A673 (cell line): ENCODE results near the gene MON1A. TPM values are rescaled to one million over a fixed set of nuclear protein-coding genes. Genes with fewer than 3 reads are reported as not detected.

Experiments used
- BruUV-seq: library from RNA; stranded (reverse); fragments of 400-500 nt; replicated peaks from 2 replicates; lab custom pipeline; 2021; lab: Mats Ljungman, UMichigan
- CTCF ChIA-PET: fragments of 300-600 bp; sonication (Branson Sonifier 250); formaldehyde crosslinking; loops from one replicate; lab custom pipeline; 2022; ENCODE audit warnings: antibody characterized with exemption; lab: Charles Lee
- POLR2A ChIA-PET: fragments of 300-600 bp; sonication (Branson Sonifier 250); formaldehyde crosslinking; loops from one replicate; lab custom pipeline; 2022; ENCODE audit warnings: antibody characterized with exemption; ENCODE audit not compliant: low non-redundant PET; lab: Charles Lee
- DNase-seq: peaks from one replicate; pipeline ENCODE4 v3.0.0-alpha.2; 2015; ENCODE audit warnings: low spot score
- H3K27ac ChIP-seq: fragments of 200-600 bp; sonication (generic); 2 replicates; pipeline ENCODE4 v1.5.1; 2016; ENCODE audit warnings: mixed run types, low read depth, mild to moderate bottlenecking, mixed read lengths, antibody characterized with exemption, low read length; ENCODE audit not compliant: poor library complexity, severe bottlenecking
- H3K27me3 ChIP-seq: fragments of 200-600 bp; sonication (generic); replicated peaks from 2 replicates; pipeline ENCODE4 v1.6.1; 2017; ENCODE audit warnings: mixed run types, low read depth, mild to moderate bottlenecking, mixed read lengths, antibody characterized with exemption, low read length; ENCODE audit not compliant: insufficient read depth, poor library complexity
- H3K36me3 ChIP-seq: fragments of 200-600 bp; sonication (generic); 2 replicates; pipeline ENCODE4 v1.6.1; 2016; ENCODE audit warnings: mixed run types, mild to moderate bottlenecking, mixed read lengths, antibody characterized with exemption, low read length; ENCODE audit not compliant: insufficient read depth, poor library complexity, severe bottlenecking
- H3K4me1 ChIP-seq: fragments of 200-600 bp; sonication (generic); 2 replicates; pipeline ENCODE4 v1.6.1; 2017; ENCODE audit warnings: mixed run types, mild to moderate bottlenecking, mixed read lengths, antibody characterized with exemption, low read length; ENCODE audit not compliant: insufficient read depth, poor library complexity, severe bottlenecking
- H3K4me3 ChIP-seq: fragments of 200-600 bp; sonication (generic); 2 replicates; pipeline ENCODE4 v1.5.1; 2016; ENCODE audit warnings: low read depth, mixed run types, mild to moderate bottlenecking, mixed read lengths, low read length; ENCODE audit not compliant: poor library complexity, severe bottlenecking
- H3K9me3 ChIP-seq: fragments of 200-600 bp; sonication (generic); 2 replicates; pipeline ENCODE4 v1.6.1; 2016; ENCODE audit warnings: mixed run types, low read depth, mild to moderate bottlenecking, mixed read lengths, antibody characterized with exemption, low read length; ENCODE audit not compliant: poor library complexity, severe bottlenecking
- CTCF ChIP-seq: fragments of 300-800, 200-600 bp; sonication (generic); conservative IDR thresholded peaks from 2 replicates; pipeline ENCODE4 v1.5.1; 2017; ENCODE audit warnings: low read depth, mild to moderate bottlenecking, antibody characterized with exemption, low read length, moderate library complexity, mixed read lengths
- EZH2 ChIP-seq: fragments of 200-600 bp; sonication (generic); IDR thresholded peaks from 2 replicates; pipeline ENCODE4 v1.6.1; 2017; ENCODE audit warnings: borderline replicate concordance, low read depth, mild to moderate bottlenecking, mixed read lengths, antibody characterized with exemption, low read length; ENCODE audit not compliant: poor library complexity, severe bottlenecking
- intact Hi-C: fragments of 100-400 bp; cut with micrococcal nuclease; formaldehyde crosslinking; loops from one replicate; pipeline ENCODE4 v1.10.0; 2022; ENCODE audit not compliant: unreplicated experiment
- total RNA-seq: library from RNA; stranded (reverse); gene quantifications from 2 replicates; pipeline ENCODE4 v1.2.3, GENCODE V29; 2021

MON1A gene
- total RNA-seq, 1 experiment from 2014 or later: 7.5 TPM

- H3K36me3 ChIP-seq: no peaks in the 10 kb centered on the region
- no peaks in the 10 kb centered on the region for H3K27me3 ChIP-seq
- H3K9me3 ChIP-seq: no peaks in the 10 kb centered on the region
- H3K4me1 ChIP-seq: no peaks in the 10 kb centered on the region
- intact Hi-C loops: no loop called here
- BruUV-seq: no TSS peak
- POLR2A ChIA-PET: no interaction called here
- TF ChIP-seq CTCF (no peak), EZH2 (no peak)
- CTCF ChIA-PET: no interaction called here
- no peak overlapping the region for H3K27ac ChIP-seq
- no peak overlapping the region for H3K4me3 ChIP-seq
- no peak for DNase-seq
Observed at GRCh38 chr3:49898991-49899390, 30.6 kb downstream of the MON1A start.

- Histone ChIP-seq H3K4me3 (no peak overlapping the region), H3K4me1 (no peaks in the 10 kb centered on the region), H3K27ac (no peak overlapping the region), H3K36me3 (no peaks in the 10 kb centered on the region), H3K27me3 (no peaks in the 10 kb centered on the region), H3K9me3 (no peaks in the 10 kb centered on the region)
- POLR2A ChIA-PET: no interaction called here
- no peak for TF ChIP-seq EZH2
- no peak for TF ChIP-seq CTCF
- intact Hi-C loops: no loop called here
- BruUV-seq: no TSS peak
- no peak for DNase-seq
- CTCF ChIA-PET: no interaction called here
Observed at GRCh38 chr3:49896345-49896744, 33.3 kb downstream of the MON1A start.

GRCh38 chr3:49895791-49896190, 33.8 kb downstream of the MON1A start:
- BruUV-seq: no TSS peak
- Histone ChIP-seq H3K27me3 (no peaks in the 10 kb centered on the region), H3K4me3 (no peak overlapping the region), H3K4me1 (no peaks in the 10 kb centered on the region), H3K27ac (no peak overlapping the region), H3K9me3 (no peaks in the 10 kb centered on the region), H3K36me3 (no peaks in the 10 kb centered on the region)
- TF ChIP-seq CTCF (no peak), EZH2 (no peak)
- ChIA-PET CTCF (no interaction called here), POLR2A (no interaction called here)
- DNase-seq: no peak
- intact Hi-C loops: no loop called here
